Measurements from ENCODE around the gene AREG.
A peak's percentile ranks its signal among the peaks of the same experiment; 100 is the strongest.

The AREG gene

DNA sequence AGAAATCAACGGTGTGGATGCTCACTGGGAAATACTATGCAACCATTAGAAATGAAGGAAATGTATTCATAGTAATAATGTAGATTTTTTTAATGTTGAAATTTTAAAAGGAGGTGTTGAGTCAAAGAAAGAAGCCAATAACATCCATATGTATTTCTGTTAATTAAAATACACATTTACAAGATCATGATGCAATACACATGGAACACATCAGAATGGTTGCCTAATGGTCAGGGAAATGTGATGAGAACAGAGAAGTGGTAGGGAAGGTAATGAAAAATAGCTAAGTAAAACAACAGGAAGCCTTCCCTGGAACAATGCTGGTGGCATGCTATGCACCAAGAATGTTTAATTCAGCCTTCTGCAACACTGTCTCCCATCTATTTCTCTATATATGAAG is 18.2 kb downstream of the AREG start:
- DNase-seq (ENCODE audit: low read depth), result no peak

DNA sequence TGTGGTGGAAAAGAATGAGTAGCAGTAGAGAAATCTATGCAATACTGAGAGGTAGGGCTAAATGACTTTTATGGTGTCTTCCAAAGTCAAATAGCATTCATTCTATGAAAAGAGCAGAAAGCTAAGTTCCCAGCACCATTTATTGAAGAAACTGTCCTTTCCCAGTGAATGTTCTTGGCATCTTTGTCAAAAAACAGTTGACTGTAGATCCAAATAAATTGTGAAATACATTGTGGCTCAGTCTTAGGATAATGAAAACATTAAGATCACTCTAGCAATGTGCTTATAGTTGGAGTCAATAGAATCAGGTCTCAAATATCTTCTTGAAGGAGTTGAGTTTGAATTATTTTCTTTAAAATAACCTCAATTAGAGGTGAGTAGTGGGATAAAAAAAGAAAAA is 19.4 kb downstream of the AREG start:
- DNase-seq (ENCODE audit: low read depth), result no peak

DNA sequence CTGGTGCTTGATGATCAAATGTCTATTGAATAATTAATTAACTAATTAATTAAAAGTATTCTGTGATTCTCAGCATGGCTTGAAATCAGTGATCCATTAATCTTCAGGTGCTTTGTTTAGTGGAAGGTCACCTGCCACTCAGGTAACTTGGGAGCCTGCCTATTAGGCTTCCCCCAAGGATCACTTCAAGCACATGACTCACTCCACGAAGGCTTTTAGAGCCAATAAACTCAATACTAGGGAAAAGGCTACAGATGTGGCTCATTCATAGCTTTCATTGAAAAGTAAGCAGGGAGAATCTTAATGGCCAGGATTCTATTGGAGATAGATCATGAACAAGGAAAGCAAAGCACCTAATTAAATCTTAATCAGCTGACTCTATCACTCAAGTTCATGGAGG is 21.3 kb downstream of the AREG start:
- no peak for DNase-seq (ENCODE audit: low read depth)

DNA sequence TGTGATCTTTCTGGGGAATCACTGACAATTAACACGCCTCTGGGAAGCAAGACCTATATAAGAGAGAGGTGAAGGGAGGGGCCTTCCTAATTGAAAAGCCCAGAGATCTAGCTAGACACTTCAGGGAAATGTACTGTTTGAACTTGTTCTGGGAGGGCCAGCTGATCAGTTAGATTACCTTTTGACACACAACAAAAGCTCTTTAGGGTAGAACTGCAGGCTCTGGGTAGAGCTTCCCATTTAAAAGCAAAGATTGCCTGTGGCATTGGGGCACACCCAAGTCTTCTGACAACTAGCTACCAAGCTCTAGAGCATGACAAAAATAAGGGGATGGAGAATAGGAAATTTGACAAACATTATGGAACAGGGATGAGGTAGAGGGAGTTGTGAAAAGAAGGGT is 26.3 kb downstream of the AREG start:
- no peak for DNase-seq (ENCODE audit: low read depth)

DNA sequence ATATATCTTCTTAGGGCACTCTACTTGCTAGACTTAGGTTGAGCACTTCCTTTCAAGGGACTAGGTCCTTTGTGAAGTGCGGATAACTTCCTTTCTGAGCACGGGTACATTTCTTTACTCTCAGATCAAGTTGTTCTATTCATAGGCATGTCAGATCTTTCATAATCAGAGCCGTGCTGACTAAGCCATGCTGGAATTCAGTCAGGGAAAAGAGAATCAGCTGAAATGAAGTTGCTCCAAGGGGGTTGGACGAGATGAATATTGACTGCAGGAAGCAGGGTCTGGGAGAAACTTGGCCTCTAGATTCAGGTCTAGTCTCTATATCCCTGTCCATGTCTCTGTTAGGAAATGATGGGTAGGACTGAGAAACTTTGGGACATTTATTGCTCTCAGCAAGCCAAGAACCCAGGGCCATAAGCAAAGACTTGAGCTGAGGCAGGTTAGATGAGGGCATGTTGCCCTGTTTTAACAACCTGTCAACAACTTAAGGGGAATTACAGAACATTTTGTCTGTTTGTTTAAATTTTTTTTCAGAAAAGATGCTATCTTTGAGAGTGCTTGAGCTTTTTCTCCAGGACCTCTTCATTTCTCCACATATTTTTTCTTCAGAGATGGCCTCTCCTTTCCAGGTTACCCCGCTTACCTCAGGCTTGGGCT is 28.3 kb downstream of the AREG start:
- DNase-seq (ENCODE audit: low read depth), result peak; percentile 78

DNA sequence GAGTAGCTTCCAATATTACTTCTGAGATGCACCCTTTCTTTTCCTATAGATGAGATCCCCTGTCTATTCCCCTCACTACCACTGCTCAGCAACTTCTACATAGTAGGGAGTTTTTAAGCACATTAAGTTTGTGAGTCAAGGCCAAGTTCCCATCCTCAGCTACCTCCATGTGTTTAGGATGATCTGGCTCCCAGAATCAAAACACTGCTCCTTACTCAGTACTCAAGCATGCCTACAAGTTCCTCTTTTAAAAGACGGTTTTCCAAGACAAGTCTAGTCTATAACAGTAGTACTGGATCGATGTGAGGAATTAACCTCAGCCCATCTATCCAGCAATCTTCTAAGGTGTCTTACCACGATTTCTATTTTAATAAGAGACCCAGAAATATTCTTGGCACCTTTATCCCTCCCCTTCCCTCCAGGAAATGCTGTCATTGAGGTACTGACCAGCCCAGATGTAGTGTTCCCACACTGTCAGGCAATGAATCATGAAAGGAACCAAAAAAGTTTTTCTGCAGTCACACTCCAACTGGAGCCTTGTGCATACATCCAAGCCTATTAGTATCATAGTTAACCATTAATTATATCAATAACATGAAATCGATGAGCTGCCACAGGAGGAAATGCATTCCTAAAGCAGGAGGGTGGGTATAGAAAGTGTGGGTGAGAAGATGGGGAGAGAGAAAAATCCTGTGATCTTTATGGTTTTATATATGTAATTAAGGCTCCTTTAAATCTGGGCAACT is 29.6 kb downstream of the AREG start:
- DNase-seq (ENCODE audit: low read depth), result peak; percentile 22

DNA sequence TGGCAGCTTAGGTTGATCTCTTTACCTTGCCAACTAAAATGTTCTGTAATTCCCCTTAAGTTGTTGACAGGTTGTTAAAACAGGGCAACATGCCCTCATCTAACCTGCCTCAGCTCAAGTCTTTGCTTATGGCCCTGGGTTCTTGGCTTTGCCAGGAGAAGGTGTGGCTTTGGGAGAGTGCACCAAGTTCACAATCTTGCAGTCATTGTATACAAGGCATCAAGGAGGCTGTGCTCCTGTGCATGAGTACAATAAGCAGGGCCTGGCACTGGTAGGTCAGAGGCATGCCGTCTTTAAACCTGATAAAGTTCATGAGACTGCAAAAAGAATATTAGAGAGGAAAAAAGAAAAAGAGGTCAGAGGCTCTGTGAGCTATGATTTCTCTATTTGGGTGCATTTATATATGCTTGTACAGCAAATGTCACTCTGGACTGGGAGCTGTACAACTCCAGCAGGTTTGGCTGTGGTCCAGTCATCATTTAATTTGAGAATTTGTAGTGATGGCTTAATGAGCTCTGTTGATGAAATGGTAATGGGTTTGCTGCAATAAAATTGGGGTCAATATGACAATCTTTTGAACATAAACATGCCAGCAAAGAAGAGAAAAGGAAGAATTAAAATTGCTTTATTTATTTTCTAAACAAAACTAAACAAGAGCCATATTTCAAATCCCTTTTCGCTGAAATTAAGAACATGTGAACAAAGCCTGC is 30.3 kb downstream of the AREG start:
- DNase-seq (ENCODE audit: low read depth), result no peak

DNA sequence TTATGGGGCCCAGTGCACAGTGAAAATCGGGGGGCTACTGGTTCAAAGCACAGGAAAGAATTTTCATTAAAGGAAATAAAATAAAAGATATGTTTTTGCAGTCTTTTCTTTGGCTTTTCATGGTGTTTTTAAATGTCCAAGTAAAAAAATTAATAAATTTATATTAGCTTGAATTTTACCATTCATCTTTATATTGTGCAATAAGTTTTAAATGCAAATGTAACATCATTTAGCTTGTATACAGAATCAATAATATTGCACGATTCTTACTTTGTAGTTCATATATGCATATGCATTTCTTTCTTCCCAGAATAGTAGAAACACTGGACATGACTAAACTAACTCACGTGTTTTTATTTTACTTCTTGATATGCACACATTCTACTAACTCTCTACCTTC is 31.0 kb downstream of the AREG start:
- DNase-seq (ENCODE audit: low read depth), result no peak

DNA sequence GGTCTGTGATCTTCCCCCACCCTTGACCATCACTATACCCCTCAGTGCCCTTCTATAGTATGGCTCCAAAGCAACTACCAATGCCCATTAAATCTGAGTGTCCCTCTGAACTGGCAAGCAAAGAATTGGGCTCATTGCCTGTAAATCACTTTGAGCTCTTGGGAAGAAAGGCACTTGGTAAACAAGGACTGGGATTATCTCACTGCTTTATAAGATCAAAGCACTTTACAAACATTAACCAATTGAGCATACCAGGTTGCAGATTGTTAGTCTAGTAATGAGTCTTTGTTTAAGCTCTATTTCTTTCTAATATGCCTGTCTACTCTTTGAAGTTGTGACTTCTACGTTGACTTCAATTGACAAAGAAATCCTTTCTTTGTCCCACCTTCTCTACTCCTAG is 34.1 kb downstream of the AREG start:
- no peak for DNase-seq (ENCODE audit: low read depth)

DNA sequence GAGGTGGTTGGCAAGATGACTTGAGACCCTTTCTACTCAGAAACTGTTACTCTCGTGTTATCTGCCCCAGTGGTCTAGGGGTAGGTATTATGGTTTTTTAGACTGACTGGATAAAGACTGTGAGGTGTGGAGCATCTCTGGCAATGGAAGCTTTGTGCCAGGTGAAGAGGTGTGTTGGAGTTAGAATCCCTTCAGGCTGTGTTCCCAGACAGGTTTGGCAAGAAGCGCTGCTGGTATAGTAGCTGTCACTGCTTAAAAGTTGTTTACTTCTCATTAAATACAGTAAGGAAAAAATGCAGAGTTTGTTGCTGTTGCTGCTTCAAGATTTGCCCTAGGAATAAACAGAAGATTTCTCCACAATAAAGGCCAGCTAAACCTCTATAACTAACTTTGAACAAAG is 35.3 kb downstream of the AREG start:
- DNase-seq (ENCODE audit: low read depth), result no peak

DNA sequence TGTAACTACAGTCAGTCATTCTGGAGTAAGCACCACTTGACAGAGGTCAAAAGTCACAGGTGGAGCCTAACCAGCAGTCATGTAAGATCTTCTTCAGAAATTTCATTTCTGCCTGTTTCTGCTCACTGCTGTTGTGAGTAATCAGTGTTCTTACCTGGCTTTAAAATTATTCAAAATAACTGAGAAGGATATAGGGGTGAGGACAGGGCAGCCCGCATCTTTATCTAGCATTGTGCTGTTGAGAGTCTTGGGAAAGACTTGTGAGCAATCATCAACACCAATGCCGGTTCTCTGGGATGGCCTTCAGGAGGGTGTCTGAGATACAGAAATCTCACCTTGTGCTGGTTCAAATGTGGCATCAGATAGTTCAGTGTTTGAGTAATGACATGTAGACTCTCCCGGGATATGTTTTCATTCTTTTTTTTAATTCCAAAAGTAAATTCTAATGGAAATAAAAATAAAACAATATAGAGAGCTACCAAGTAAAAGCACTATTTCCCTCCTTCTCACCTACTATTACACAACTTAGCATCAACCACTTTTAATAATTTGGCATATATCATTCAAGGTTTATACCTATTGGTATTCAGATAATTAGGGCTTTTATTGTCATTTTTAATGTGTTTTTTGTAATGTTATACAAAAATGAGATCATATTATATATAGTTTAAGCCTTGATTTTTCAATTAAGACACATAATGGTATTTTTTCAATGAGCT is 37.1 kb downstream of the AREG start:
- DNase-seq (ENCODE audit: low read depth), result no peak

DNA sequence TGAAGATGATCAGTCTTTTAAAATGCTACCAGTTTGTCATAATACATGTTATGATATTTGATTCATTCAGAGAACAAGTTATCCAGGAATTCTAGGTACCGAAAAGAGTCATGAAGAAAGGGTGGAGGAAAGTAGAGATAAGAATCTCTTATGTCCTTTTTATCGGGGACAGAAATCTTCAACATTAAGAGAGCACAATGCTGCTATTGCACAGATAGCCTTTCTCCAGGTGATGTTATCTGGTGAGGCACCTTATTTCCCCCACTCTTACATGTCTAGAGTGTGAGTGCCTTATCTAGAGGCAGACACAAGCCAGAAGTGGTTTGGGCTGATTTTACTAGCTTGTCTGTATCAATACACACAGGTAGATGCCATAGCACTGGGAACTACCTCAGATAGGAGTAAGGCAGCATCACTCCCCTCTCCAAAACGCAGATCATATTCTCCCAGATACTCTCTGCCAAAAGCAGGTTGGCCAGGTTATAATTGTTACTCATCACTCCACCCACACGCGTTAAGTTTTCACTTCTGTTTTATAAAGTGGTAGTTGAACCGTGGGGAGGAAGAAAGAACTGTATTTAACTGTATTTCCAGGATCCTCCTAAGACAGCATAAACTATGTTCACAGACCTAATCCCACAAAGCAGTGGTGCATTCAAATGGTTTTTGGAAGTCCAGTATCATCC is 38.4 kb downstream of the AREG start:
- no peak for DNase-seq (ENCODE audit: low read depth)

DNA sequence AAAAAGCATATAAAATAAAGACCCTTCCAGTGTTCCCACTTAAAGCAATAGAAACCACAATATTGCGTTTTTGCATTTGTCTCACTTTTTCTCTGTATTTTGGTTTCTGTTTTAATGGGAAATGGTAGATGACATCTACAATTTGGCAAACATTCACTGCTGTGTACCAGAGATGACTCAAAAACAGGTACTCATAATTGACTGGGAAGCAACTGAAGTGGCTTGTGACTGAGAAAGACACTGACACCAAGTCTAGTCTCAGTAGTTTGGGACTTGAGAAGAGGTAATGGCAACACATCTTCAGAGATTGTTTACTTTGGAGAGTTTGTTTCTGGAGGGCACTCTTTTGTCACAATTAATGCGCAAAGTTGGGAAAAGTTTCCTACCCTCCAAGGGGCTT is 42.0 kb downstream of the AREG start:
- DNase-seq (ENCODE audit: low read depth), result no peak

DNA sequence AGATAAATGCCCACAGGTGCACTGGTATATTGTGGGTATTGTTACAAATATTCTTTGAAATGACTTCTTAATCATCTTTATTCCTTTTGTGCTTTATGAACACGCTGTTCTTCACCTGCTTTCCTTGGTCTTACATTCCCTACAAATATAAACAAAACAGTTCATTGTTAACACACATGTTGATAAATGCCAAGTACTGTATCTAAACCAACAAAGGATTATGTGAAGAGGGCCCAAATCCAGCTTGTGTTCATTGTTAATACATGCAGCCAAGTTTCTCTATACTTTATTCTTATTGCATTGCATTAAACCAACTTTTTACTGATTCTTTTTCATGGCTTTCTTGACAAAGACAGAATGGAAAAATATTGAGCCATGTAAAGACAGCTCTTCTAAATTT is 42.8 kb downstream of the AREG start:
- no peak for DNase-seq (ENCODE audit: low read depth)

DNA sequence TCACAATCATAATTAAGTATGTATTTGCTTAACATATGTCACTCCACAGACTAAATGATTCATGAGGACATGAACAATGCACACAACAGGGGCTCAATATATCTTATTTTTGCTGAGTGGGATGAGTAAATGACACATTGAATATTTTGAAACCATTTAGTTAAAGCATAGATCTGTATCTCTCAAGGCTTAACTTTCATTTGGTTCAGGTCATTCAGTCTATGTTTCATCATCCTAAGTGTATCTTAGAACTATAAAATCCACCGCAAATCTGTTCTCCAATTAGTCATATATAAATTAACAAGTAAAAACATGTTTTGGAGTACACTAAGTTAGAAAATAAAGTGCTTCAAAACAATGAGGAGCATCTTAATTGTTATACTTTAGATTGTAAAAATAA is 45.8 kb downstream of the AREG start:
- no peak for DNase-seq (ENCODE audit: low read depth)

DNA sequence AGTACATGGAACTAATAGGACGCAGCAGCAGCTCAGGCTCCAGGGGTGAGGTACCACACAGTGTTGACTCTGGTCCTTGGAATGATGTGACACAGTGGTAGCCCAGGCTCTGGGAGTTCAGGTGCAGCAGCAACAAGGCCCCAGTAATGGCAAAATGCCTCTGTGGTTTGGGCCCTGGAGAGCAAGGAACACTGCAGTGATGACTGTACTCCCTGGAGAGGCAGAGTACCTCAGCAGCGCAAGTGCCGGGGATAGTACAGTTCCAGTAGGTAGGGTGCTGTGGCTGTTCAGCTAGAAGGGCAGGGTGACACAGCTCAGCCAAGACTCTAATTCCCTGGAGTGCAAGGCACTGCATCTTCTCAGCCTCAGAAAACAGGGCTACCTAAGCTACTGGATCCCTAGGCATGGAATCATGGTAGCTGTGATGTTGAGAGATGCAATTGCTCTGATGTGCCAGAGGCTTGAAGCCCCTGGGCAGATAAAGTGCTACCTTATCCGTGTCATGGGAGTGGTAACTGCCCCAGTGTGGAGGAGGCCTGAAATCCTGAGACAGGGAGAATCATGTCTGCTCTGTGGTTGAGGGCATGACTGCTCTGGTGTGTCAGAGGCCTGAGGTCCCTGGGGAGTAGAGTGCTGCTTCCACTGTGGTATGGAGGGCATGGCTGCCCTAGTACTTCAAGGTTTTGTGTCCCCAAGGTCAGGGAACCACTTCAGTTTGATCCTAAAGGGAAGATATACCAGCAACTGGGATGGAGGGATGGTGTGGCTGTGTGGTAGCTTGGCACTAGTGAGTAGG is 55.2 kb downstream of the AREG start:
- DNase-seq (ENCODE audit: low read depth), result no peak

DNA sequence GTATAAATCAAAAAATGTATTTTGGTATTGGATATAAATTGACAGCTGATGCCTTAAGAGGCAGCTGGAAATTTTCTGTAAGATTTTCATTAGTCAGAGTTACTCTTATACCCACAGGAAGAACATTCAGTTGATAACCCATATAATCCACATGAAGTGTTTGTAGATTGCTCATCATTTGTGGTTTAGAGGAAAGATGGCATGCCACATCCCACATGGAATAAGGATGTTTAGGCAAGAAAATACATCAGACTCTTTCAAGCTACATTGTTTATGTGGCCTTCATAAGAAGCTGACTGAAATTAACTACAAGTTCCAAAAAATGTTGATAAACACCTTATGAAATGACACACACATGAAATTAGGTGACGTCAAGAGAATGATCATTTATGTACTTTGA is 56.6 kb downstream of the AREG start:
- peak; percentile 68 for DNase-seq (ENCODE audit: low read depth)

DNA sequence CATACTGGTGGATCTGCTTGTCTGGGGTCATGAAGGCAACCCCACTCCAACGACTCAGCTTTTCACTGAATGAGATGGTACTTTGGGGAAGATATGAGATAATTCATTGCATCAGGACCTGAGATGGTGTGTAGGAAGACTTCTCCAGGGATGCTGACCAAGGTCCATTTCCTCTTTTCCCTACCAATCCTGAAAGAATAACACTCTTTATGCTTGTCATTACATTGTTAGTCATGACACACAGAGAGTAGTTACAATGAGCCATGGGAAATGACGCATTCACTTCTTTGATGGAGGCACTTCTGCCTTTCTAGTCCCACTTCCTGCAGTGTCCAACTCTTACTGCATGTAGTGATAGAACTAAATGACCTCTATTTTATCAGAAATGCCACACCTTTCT is 58.6 kb downstream of the AREG start:
- DNase-seq (ENCODE audit: low read depth), result peak; percentile 32

DNA sequence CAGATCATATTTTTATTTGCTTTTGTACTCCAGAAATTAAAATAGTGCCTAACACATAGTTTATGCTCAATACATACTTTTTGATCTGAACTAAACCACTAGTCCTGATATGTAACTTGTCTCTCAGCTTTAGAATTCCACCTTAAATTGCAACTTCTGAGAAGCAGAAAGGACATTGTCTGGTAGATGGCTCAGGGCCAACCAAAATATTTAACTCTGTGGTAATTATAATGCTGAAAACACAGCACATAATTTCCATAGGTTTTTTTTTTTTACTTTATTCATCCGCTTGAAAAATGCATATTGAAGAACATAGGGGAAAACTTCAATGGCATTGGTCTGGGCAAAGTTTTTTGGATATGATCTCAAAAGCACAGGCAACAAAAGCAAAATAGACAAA is 59.3 kb downstream of the AREG start:
- DNase-seq (ENCODE audit: low read depth), result no peak
